GM12891 (cell line): ENCODE results near the gene PIGU.

ENCODE experiments used
- PAX5 ChIP-seq: IDR thresholded peaks from 2 replicates; pipeline ENCODE4 v1.6.1; 2011; ENCODE audit warnings: low read length, moderate library complexity, mild to moderate bottlenecking; ENCODE audit not compliant: insufficient read depth, severe bottlenecking
- POLR2A ChIP-seq: IDR thresholded peaks from 2 replicates; pipeline ENCODE4 v1.6.1; 2011; ENCODE audit warnings: low read depth, low read length, control low read depth
- POLR2AphosphoS5 ChIP-seq: IDR thresholded peaks from 2 replicates; pipeline ENCODE4 v1.6.1; 2011; ENCODE audit warnings: low read depth, low read length, control low read depth
- POU2F2 ChIP-seq: IDR thresholded peaks from 2 replicates; pipeline ENCODE4 v1.6.1; 2011; ENCODE audit warnings: low read depth, mild to moderate bottlenecking, control low read depth, low read length, moderate library complexity
- SPI1 ChIP-seq: IDR thresholded peaks from 2 replicates; pipeline ENCODE4 v1.6.1; 2011; ENCODE audit warnings: low read depth, low read length, control low read depth
- TAF1 ChIP-seq: IDR thresholded peaks from 2 replicates; pipeline ENCODE4 v1.6.1; 2011; ENCODE audit warnings: low read depth, low read length, control low read depth

GRCh38 chr20:34715384-34715783 is 38.5 kb upstream of the PIGU start:
- TF ChIP-seq POLR2AphosphoS5 (no peak), POLR2A (no peak), POU2F2 (no peak), TAF1 (no peak), SPI1 (no peak), PAX5 (no peak)
